DND-41 (cell line): Measurements from ENCODE around the gene MRE11.

ENCODE experiments used
- CTCF ChIP-seq: IDR thresholded peaks from 2 replicates; pipeline ENCODE4 v1.5.1; 2012; ENCODE audit warnings: borderline replicate concordance, low read length, moderate library complexity, mild to moderate bottlenecking; ENCODE audit not compliant: poor library complexity, severe bottlenecking; ENCODE audit errors: extremely low read depth
- EZH2 ChIP-seq: IDR thresholded peaks from 3 replicates; pipeline ENCODE4 v1.6.1; 2012; ENCODE audit warnings: borderline replicate concordance, low read depth, mild to moderate bottlenecking, moderate library complexity, low read length, inconsistent platforms; ENCODE audit not compliant: severe bottlenecking

DNA sequence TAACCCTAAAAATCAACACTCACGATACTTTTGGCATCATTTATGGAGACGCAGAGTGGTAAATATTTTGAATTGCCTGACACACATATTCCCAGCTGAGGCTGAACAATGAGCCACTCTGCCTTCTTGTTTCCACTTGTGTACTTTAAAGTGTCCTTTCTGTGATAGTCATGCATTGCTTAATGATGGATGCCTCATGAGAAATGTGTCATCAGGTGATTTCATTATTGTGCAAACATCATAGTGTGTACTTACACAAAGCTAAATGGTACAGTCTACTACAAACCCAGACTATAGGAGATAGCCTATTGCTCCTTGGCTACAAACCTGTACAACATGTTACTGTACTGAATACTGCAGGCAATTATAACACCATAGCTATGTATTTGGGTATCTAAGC, 44.2 kb downstream of the MRE11 start:
- TF ChIP-seq CTCF (no peak), EZH2 (no peak)
